GM13977 (cell line): ENCODE results near the gene KCTD1.

Experiments
- DNase-seq: peaks from one replicate; pipeline ENCODE4 v3.0.0; 2012; ENCODE audit warnings: low spot score
- in situ Hi-C: fragments of 300-500 bp; cut with MboI; formaldehyde crosslinking; loops from one replicate; pipeline ENCODE4 v1.12.0; 2022; ENCODE audit warnings: low sequenced_read_pairs, low pct_unique_long_range_greater_than_20kb, mixed read lengths, inconsistent platforms; ENCODE audit not compliant: unreplicated experiment
- TF ChIP-seq, protein P1 (sequence below): IDR thresholded peaks from 2 replicates; pipeline ENCODE4 v1.5.1; 2012; ENCODE audit warnings: mild to moderate bottlenecking, control low read depth; ENCODE audit not compliant: insufficient read depth; ENCODE audit errors: extremely low read depth, missing control alignments

KCTD1 gene

DNA sequence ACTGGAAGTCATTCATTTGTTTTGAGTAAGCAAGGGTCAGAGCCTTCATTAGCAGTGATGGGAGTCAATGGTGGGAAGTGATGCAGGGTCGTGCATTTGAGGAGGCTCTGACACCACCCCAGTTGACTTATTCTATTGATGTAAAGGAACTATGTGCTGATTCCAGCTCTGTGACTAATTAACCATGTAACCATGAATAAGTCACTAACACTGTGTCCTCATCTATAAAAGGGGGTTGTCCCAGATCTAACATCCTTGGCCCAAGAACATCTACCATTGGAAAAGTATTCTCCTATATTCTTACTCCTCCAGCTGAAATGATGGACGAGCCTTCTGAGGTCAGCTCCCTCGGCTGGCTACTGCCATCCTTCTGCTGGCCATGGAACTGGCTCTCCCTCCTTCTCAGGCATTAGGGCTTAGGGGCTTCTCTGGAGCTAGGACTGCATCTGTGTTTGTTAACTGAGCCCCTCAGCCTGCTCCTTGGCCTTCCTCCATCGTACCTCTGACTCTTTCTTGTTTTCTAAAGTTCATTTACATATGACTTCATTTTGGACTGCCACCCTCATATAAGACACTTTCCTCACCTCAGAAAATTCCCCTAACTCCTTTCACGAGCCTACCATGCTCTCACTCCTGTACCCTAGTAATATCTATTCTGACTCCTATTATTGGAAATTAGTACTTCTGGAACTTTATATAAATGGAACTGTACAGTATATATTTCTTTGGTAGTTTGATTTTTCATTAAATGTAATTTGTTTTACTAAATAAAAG is 115.5 kb downstream of the KCTD1 start:
- TF ChIP-seq, protein P1, sequence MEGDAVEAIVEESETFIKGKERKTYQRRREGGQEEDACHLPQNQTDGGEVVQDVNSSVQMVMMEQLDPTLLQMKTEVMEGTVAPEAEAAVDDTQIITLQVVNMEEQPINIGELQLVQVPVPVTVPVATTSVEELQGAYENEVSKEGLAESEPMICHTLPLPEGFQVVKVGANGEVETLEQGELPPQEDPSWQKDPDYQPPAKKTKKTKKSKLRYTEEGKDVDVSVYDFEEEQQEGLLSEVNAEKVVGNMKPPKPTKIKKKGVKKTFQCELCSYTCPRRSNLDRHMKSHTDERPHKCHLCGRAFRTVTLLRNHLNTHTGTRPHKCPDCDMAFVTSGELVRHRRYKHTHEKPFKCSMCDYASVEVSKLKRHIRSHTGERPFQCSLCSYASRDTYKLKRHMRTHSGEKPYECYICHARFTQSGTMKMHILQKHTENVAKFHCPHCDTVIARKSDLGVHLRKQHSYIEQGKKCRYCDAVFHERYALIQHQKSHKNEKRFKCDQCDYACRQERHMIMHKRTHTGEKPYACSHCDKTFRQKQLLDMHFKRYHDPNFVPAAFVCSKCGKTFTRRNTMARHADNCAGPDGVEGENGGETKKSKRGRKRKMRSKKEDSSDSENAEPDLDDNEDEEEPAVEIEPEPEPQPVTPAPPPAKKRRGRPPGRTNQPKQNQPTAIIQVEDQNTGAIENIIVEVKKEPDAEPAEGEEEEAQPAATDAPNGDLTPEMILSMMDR: no peak
- in situ Hi-C loops: no loop called here
- no peak for DNase-seq

DNA sequence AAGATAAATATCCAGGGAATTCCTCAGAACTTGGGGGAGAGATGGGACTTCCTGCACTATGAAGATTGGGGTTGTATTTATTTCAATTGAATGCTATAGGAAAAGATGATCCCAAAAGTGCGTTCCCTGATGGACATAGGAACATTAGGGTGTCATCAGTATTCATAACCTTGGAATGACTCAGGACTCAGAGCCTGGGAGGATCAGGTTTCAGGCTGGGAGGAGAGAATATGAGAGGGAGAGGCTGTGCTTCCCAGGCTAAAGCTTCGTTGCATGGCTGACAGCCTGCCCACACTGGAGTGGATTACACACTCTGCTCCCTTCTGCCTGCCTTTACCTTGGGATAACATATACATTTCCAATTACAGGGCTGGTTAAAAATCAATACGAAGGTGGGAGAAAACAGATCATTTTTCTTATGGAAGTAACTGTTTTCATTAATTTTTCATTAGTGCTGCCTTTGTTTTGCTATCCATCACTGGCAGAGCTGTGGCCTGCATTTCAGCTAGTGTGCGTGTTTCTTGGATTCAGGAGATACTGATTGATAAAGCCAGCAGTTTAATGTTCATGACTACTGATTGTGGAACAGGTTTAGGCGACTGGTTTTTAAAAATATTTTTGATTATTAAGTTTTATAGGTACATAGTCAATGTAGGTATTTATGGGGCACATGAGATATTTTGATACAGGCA is 118.7 kb downstream of the KCTD1 start:
- TF ChIP-seq, protein P1: no peak
- DNase-seq: no peak
- in situ Hi-C loops: no loop called here

DNA sequence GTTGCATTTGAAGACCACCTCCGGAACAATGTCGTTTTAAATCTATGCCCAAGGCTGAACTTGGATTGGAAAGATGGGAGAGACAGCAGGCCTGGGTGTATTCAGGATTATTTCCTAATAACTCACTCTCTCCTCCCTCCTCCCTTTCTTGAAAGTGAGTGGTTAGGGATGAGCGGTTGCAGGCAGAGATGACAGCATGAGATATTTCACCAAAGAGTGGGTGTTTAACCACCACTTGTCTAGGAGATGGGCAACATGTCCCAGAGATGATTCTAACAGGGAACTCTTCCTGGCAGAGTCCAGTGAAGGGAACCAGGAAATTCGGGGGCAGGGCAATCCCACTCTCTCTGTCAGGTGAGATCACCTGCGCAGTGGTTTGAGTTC is 123.2 kb downstream of the KCTD1 start:
- in situ Hi-C loops: no loop called here
- DNase-seq: no peak

DNA sequence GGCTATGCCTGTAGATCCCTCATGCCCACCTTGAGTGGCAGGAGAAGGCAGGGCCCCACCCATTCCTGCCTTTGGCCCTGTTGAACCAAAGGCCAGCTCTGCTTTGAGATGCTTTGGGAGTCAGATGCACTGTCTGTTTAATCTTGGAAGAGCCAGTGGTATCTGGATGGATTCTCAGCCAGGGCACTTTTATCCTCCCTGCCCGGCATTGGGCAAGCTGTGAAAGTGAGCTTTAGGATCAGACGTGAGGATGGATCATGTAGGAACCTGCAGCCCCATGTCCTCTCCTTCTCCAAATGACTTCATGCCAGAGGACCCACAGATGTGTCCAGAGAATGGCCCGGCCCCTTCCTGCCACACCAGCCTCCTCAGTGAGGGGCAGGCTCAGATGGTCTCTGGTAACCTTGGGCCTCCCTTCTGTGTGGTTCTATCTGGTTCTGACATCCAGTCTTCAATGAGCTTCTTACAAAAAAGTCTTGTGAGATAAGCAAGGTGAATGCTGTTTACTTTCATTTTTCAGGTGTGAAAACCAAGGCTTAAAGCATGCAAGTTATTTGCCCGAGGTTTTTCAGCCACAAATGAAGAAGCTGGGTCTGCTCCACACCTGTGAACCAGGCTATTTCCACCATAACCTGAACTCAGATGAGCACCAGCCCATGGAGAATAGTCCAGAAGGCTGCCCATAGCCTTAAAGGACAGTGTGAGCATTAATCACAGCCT is 123.8 kb downstream of the KCTD1 start:
- DNase-seq: no peak
- TF ChIP-seq, protein P1: no peak
- in situ Hi-C loops: no loop called here

More for the DNA sequence above, 123.2 kb downstream of the KCTD1 start:
- TF ChIP-seq, protein P1: no peak

DNA sequence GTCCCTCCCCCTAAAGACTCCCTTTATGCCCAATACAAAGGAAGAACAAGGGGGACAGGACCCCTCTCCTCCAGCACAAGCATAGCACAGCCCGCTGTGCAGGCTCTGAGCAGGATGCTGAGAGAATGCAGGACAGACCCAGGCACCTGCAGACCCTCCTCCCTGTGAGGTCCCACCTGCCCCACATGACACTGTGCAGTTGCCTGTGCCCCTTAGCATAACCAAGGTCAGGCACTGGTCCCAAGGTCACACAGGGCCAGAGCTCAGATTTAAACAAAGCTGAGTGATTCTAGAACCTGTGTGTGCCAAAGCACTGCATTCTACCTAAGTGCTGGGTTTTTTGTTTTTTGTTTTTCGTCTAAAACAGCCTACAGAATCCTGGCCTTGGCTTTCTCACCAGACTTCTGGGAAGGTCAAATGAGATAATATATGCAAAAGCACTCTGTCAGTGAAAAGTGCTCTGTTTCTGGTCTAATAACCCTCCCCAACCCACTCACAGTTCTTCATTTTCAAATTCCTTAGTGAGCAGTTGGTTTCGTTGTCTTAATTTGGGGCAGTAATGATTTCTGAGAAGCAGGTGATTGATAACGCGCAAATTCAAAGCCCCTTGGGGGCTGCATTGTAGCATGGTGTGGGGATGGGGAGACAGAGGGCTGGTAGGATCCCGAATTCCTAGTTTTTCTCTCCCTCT is 125.7 kb downstream of the KCTD1 start:
- in situ Hi-C loops: no loop called here
- TF ChIP-seq, protein P1: no peak
- DNase-seq: peak; percentile 35

DNA sequence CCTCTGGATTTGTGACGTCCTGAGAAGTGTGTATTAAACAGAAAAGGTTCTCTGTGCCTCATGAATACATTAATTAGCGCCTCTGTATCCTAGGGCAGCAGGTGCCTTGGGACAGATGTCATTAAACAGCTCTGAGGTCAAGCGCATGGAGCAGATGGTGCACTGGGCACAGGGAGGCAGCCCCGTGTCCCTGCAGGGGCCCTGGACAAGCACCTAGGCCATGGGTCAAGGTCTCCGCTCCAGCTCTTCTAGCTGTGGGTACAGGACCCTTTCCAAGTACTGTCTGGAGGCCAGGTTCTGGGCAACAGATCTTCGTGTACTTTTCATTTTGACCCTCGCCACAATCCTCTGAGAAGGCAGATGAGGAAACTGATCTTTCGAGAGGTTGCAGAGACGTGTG is 126.4 kb downstream of the KCTD1 start:
- TF ChIP-seq, protein P1: no peak
- DNase-seq: no peak
- in situ Hi-C loops: no loop called here
